ENCODE results near the gene TCF23.
"Not testable (repeated sequence)": the region's sequence is repeated elsewhere in the genome, so short reads cannot be mapped to it uniquely, and the experiment has no call there.

TCF23 gene

DNA sequence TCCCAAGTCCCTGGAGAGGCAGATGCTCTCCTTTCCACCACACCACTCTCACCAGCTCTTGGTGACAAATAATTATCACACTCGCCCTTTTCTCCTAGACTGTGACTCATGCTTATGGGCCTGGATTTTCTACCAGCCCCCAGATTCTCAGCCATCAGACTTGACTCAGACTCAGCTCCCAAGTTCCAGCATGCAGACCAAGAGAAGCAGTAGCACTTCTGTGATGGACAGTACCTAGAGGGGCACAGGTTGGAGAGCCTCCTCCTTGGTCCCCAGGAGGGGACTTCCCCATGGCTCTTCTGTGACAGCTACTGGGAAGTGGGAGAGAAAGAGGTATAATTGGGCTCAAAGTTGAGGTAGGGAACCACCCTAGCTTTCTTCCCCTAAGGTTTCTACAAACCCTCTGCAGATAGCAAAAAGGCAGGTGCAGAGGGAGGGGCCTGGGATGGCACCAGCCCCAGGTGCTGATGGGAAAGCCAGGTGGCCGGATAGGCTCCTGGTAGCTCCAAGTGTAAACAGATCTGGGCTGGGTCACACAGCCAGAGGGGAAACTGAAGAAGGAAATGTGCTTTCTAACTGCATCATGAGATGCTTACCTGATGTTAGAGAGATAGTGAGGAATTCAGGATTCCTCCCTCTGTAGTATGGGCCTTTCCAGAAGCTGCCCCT is 4.1 kb downstream of the TCF23 start:
- no peak for DNase-seq

DNA sequence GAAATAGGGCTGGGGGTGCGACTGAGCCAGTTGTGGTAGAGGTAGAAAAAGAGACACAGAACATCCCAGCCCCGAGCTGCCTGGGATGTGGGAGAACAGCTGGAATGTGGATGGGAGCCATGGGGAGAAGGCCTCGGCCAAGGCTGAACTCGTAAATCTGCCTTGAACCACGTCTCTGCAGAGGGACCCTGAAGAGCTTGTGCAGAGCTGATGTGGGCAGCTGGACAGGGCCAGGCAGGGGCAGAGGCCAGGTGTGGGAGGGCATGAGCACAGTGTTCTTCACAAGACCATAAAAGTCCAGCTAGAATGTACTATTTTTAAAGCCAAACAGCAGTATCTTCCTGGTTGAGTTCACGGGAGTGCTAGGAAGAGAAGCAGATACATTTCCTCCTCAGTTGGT is 5.7 kb downstream of the TCF23 start:
- DNase-seq: no peak

DNA sequence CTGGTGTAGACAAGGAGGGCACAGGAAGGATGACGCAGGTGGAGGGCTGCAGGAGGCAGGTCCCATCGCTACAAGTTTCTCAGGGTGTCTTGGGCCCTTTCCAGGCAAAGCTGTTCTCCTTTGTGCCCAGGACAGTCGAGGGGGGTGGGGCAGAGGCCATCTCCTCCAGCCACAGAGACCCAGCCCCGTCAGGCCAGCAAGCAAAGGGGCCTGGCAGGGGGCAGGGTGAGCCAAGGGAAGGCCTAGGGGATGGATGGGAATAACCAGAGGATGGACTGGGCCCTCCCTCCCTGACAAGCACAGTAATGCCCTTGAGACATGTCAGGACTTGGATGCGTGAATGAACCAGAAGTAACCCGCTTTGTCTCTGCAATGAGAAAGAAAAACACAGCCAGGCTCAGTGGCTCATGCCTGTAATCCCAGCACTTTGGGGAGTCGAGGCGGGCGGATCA is 6.3 kb downstream of the TCF23 start:
- DNase-seq: no peak

- no peak for DNase-seq
These were observed 9.7 kb downstream of the TCF23 start for GRCh38 chr2:27158468-27158867.

DNA sequence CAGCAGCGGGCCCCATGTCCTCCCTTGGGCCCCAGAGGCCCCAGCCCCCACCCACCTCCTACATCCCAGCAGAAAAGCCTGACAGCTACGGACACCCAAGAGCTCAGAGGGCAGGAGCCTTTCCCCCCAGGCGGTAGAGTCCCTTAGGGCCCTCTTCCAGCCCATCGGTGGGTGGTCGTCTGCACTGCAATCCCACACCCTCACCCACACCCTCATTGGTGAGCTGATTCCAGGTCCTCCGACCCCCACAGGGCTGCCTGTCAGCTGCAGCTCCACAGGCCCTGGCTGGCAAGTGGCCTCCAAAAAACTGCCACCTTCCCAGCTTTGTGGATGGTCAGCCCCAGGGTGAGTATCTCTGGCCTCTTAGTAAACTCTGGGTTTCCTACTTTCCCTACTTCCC is 10.5 kb downstream of the TCF23 start:
- DNase-seq: no peak

- DNase-seq: no peak
These were observed 11.4 kb downstream of the TCF23 start for GRCh38 chr2:27160191-27160590.

DNA sequence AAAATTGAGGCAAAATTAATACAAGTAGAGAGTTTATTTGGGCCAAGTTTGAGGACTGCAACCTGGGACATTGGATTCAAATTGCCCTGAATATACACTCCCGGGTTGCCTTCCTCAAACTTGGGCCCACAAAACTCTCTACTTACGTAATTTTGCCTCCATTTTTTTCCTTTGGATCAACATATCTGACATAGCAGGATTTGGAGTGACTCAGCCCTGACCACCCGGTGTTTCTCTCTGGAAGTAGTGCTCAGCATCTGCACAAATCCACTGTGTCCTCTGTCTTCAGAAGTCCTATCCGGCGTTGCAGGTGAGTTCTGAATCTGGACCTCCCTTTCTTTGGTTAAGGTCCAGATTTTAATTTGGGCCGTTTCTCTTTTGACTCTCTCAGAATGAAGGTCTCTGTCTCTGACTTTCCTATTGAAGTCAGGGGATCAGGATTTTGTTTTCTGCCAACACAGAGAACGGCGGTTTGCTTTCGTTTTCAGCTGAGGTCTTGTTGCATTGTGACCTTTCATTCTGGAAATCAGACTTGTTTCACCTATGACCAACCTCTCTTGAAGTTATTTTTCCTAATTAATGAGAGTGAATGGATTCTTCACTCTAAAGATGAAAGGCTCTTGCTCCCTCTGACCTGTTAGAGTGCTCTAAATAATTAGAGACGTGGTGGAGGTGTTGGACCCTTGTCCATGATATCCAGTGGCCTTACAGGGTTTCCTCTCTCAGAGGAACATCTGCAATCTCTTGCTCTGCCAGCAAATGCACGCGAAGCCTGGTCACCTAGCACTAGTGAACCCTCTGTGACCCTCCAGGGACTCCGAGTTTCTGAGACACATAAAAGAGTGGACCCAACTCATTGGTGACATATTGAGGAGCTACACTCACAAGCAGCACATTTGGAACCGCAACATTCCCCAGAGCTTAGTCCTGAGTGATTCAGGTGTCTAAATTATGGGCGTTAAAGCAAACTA is 13.6 kb downstream of the TCF23 start:
- no peak for DNase-seq

- no peak for DNase-seq
These were observed 16.4 kb downstream of the TCF23 start for GRCh38 chr2:27164960-27165763.

DNA sequence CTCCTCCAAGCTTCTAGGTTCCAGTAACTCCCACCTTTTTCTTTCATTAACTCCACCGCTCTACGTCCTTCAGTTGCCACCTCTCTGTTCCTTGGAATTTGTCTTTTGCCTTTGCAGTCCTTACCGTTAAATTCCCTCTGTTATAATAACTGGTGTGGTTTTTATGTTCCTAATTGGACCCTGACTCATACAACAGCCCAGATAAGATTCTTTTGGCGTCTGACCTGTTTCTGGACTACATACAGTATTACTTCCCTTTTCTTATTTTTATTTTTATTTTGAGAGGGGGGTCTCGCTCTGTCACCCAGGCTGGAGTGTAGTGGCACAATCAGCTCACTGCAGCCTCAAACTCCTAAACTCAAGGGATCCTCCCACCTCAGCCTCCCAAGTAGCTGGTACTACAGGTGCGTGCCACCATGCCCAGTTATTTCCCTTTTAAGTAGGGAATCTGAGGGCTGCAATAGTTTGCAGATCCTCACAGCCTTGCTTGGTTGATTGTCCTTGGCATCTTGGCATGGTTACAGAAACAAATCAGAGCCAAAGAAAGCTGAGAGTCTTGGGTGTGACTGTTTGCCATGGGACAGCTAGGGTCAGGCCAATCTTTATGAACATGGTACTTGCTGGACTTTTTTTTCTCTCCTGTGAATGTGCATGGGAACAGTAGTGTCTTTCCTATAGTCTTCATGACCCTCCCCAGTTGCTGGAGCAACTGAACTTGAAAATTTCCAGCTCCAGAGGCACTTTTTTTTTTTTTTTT is 22.0 kb downstream of the TCF23 start:
- no peak for DNase-seq

GRCh38 chr2:27171351-27171848 is 22.6 kb downstream of the TCF23 start:
- DNase-seq: no peak

GRCh38 chr2:27174638-27175037 is 25.8 kb downstream of the TCF23 start:
- no peak for DNase-seq

- DNase-seq: no peak
These were observed 26.5 kb downstream of the TCF23 start for GRCh38 chr2:27175330-27175729.

DNA sequence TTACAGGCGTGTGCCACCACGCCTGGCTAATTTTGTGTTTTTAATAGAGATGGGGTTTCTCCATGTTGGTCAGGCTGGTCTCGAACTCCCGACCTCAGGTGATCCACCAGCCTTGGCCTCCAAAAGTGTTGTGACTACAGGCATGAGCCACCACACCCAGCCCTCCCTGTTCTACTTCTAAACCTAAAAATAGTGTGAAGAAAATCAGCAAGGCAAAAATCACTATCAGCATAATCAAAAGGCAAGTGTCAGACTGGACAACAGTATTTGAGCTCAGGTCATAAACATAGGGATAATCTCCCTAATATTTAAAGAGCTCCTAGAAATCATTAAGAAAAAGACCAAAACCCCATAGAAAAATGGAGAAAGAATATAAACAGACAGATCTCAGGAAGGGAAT is 27.0 kb downstream of the TCF23 start:
- DNase-seq: not testable (repeated sequence)

- DNase-seq: no peak
These were observed 28.9 kb downstream of the TCF23 start for GRCh38 chr2:27177441-27178351.

- DNase-seq: no peak
These were observed 29.7 kb downstream of the TCF23 start for GRCh38 chr2:27178469-27178868.

DNA sequence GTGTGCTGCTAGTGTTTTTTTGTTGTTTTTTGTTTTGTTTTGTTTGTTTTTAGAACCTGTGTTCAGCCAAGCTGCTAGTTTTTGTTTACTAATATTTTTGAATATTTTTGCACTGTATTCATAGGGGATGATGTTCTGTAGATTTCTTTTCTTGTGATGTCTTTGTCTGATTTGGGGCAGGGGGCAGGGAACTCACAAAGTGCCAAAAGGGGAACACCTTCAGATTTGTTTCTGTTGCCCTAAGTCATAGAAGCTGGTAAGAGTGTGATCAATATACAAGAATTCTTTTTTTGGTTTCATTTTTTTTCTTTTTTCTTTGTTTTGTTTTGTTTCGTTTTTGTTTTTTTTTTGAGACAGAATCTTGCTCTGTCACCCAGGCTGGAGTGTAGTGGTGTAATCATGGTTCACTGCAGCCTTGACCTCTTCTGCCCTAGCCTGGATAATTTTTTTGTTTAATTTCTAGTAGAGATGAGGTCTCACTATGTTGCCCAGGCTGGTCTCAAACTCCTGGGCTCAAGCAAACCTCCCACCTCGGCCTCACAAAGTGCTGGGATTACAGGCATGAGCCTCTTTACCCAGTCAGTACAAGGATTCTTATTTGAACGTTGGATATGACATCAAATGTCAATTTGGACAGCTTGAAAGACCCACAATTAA is 30.7 kb downstream of the TCF23 start:
- DNase-seq: no peak

DNA sequence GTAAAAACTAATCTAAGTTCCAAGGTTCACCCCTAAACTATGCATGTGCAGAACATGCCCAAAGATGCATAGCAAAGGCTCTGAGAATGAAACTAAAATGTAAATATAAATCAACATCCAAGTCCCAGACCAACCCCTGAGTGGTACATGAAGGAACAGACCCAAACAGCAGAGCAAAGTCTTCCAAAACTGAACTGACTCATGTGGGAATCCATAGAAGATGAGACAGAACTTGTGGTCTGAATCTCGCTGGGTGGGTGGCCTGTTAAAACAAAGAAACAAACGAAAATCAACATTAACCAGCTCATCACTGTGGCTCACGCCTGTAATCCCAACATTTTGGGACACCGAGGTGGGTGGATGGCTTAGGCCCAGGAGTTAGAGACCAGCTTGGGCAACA is 33.5 kb downstream of the TCF23 start:
- no peak for DNase-seq

GRCh38 chr2:27184115-27184514 is 35.3 kb downstream of the TCF23 start:
- no peak for DNase-seq
